Occipital lobe (tissue), 2 donors: ENCODE data around the gene MORN5. TPM values are rescaled to one million over a fixed set of nuclear protein-coding genes. Genes with fewer than 3 reads are reported as not detected.
"Not testable (repeated sequence)": the region's sequence is repeated elsewhere in the genome, so short reads cannot be mapped to it uniquely, and the experiment has no call there.

Experiments used
- DNase-seq: peaks from one replicate; lab custom pipeline; 2025; lab: John Stamatoyannopoulos, UW
- total RNA-seq: library from RNA; depleted of rRNA; stranded (reverse); fragments of >200 nt; gene quantifications from one replicate; pipeline ENCODE4 v1.2.3, GENCODE V29; 2014

MORN5 gene
- 1.2 TPM for total RNA-seq

DNA sequence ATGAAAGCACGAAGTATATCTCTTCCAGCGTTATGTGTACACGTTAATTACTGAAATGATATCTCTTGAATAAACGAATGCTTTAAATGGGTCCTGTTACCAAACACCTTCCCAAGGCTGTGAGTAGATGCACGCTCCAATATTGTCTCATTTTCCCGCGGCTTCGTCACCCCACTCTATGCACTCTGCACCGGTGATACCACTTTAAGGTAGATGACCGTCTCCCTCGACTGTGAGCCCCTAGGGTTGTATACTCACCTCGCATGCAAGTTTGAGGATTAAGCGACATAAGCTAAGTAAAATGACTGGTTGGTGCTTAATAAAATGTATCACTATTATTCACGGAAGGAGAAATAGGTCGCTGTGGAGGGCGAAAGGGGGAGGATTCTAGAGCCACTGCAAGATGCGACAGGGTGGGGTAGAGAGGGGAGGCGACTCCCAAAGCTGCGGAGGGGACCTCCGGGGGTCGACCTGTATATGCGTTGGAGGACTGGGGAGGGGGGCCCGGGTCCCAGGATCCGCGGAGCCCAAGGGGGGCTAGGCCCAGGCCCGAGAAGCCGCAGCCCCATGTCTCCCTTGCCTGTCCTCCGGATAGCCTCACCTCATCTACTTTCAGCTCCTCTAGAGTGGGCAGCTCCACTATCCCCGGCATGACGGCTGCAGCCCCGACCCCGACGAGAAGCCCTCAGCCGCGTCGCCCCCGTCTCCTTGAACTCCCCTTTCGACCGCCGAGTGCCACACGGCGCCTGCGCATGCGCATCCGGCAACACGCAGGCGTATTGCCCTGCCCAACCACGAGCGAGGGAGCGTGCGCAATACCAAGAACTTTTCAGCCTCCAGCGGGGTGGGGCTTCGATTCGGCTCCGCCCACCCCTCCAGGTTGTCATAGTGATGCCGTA lies at the start of gene MORN5, which contains the start of gene NDUFA8:
MORN5 (plus strand) TSS at position 883 of the 899 bp plus-strand sequence. CDS start 65 bp downstream, outside the sequence.
NDUFA8 (minus strand) TSS at position 754 of the 899 bp plus-strand sequence; CDS start at position 652, 102 bp downstream.
- peak; percentile 90 for DNase-seq

DNA sequence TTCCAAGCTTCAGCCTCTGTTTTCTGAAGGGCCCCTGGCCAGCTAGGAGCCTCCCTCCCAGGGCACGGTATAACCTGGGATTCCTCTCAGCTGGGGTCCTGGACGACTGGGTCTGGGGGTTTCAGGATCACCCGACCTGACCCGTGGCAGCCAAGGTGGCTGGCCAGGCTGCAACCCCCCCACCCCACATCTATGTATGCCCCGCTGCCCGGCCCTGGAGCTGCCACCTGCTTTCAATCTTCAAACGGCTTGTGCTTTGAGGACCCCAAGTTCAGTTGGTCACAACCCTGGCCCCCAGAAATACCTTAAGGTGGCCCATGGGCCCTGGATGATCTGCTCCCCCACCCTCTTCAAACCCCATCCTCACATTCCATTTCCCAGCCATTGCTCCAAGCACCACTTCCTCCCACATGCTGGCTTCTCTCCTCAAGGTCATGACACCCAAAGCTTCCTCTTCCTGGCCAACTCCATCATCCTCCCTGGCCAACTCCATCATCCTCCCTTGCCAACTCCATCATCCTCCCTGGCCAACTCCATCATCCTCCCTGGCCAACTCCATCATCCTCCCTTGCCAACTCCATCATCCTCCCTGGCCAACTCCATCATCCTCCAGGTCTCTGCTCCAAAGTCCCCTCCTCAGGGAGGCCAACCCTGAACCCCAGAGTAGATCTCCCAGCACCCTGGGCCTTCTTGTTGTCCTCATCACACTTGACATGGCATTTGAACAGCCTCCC lies 49.4 kb upstream of the MORN5 start:
- no peak for DNase-seq

GRCh38 chr9:122111413-122112085 lies 48.2 kb upstream of the MORN5 start:
- no peak for DNase-seq

- no peak for DNase-seq
Observed at GRCh38 chr9:122112238-122112637, 47.5 kb upstream of the MORN5 start.

- no peak for DNase-seq
Observed at GRCh38 chr9:122113574-122113973, 46.1 kb upstream of the MORN5 start.

DNA sequence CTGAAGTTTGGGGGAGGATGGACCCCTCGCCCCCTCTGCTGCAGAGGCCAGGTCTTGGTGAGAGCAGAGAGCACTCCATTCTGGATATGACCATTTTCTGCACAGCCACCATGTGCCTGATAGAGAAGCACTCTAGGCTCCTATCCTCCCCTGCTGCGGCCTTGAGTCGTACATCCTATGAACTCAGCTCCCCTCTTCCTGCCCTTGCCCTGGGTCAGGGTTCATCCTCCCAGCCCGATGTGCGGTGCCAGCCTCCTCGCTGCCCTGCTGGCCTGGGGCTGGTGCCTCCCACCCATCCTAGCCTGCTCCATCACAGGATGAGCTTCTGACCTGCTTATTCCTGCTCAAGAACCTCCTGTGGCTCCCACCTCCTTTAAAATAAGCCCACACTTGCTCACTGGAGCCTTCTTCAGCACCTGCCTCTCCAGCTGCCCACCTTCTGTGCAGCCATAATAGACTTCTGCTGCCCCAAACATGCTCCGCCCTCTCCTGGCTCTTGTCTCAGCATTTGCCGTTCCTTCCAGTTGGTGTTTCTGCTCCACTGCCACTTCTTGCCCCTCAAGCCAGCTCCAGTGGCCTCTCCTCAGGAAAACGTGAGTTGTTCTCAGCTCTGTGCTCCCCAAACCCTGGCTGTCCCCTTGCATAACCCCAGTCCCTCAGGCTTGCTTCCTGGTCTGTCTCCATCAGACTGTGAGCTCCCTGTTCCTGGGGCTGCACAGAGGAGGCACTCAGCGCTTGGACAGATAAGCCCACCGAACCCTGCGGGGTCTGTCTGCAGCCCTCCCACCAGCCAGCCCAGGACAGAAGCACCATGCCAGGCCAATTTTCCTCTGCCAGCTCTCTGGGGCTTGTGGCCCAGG lies 44.3 kb upstream of the MORN5 start:
- DNase-seq: no peak

GRCh38 chr9:122116040-122116439 lies 43.7 kb upstream of the MORN5 start:
- no peak for DNase-seq

- no peak for DNase-seq
Observed at GRCh38 chr9:122116448-122117173, 43.1 kb upstream of the MORN5 start.

- not testable (repeated sequence) for DNase-seq
Observed at GRCh38 chr9:122117241-122117640, 42.5 kb upstream of the MORN5 start.

GRCh38 chr9:122118343-122119165 lies 41.2 kb upstream of the MORN5 start:
- DNase-seq: no peak

DNA sequence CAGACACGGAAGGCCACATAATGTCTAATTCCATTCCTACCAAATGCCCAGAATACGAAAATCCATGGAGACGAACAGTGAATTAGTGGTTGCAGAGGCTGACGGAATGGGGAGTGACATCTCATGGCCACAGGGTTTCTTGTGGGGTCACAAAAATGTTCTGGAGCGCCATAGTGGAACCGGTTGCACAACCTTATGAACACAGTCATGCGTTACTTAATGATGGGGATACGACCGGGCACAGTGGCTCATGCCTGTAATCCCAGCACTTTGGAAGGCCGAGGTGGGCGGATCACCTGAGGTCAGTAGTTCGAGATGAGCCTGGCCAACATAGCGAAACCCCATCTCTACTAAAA lies 40.6 kb upstream of the MORN5 start:
- DNase-seq: no peak

DNA sequence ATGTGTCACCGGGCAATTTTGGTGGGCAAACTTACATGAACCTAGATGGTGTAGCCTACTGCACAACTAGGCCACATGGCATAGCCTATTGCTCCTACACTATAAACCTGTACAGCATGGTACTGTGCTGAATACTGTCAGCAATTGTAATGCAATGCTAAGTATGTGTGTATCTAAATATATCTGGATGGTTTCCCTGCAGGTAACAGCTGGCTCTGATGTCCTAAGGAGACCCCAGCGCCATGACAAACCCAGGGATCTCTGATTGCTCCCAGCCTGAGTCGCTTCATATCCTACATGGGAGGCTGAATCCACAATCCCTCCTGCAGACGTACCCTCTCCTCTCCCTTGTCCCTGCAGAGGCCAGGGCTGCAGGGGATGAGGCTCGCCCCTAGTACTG lies 40.0 kb upstream of the MORN5 start:
- DNase-seq: no peak

DNA sequence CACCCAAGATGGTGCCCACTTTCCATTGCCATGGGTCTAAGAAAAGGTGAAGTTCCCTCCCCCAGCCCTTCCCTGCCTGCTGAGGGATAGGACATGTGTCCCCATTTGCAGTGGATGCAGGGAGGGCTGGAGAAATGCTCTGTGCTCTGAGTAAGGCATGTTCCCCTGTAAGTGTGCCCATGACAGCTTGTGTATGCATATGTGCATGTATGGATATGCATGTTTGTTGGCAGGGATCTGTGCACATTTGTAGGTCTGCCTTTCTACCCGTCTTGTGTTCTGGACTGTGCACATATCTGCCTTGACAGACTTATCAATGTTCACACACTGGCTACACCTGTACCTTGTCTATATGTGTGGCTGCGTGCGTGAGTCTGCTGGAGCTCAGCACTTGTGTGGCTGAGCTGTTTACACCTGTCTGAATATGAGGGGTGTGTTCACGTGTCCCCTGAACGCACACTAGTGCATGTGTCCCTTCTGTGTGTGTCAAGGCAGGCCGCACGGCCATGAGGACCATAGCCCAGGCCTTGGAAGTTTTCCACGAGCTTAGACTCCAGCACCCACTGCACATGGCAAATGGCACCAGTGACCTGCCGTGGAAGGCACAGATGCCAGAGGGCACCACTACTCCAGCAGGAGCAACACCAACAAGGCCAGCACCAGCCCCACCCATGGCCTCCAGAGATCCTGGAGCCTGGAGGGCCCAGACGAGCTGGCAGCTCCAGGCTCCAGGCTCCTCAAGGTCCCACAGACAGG lies 39.2 kb upstream of the MORN5 start:
- no peak for DNase-seq

DNA sequence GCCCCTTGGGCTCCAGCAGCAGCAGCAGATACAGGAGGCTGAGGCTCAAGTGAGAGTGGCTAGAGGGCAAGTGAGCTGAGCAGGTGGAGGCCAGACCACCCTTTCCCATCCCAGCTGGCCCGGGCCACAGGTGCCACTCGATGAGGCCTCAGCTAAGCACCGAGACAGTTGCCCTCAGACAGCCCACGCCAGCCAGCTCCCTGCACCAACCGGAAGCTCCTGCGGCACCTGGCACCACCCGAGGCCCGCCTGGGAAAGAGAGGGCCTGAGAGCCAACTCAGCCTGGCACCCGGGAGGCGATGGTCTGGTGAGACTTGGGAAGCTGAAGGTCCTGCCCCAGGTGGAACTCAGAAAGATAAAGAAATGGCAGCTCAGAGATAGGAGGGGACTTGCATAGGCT lies 38.3 kb upstream of the MORN5 start:
- DNase-seq: no peak

DNA sequence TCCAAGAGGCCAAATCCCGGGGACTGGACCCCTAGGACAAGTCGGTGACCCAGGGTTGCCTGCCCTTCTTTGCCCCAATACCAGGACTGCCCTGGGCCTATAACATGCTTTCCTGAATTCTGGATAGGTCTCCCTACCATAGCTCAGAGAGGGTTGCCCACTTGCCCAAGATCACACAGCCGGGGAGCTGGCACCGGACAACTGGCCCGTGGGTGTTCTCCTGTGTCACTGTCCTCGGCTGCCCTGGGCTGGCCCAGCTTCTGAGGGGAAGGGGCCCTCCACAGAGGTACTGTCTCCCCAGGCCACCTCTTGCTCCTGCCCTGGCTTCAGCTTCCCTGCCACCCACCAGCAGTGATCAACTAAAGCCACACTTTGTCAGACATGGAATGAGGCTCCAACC lies 37.8 kb upstream of the MORN5 start:
- DNase-seq: no peak

DNA sequence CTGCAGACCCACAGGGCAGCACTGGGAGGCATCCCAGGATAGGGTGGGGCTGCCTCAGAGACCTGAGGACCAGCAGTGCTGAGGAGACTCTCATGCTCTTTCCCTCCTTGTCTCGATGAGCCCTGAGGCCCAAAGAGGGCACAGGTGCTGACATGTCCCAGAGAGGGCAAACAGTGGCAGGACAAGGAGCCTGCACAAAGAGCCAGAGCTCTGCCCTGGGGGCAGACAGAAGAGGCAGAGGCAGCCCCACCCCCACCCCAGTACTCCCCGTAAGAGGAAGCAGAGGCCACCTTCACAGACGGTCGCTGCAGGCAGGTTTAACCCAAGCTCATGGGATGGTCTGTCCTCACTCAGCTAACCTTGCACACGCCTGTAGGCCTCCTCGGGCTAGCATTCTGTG lies 37.2 kb upstream of the MORN5 start:
- no peak for DNase-seq

GRCh38 chr9:122122903-122123632 lies 36.6 kb upstream of the MORN5 start:
- peak; percentile 31 for DNase-seq

- no peak for DNase-seq
Observed at GRCh38 chr9:122124048-122124447, 35.7 kb upstream of the MORN5 start.
